OCI-LY1 (cell line): ENCODE data around the gene APPBP2.

Source experiments
- H2AFZ ChIP-seq: fragments of 200-600 bp; sonication (generic), shearing (Covaris generic); 2 replicates; pipeline ENCODE4 v1.6.0; 2014; ENCODE audit warnings: antibody characterized with exemption, mild to moderate bottlenecking, low read length
- H3F3A ChIP-seq: fragments of 200-600 bp; sonication (generic), shearing (Covaris generic); 2 replicates; pipeline ENCODE4 v1.6.0; 2014; ENCODE audit warnings: mild to moderate bottlenecking, antibody characterized with exemption, low read length, moderate library complexity; ENCODE audit not compliant: insufficient read depth
- H3K27ac ChIP-seq: fragments of 200-600 bp; sonication (generic); 2 replicates; pipeline ENCODE4 v1.5.1; 2014; ENCODE audit warnings: low read length, mixed run types, mild to moderate bottlenecking, low read depth; ENCODE audit not compliant: poor library complexity, severe bottlenecking
- H3K27me3 ChIP-seq: fragments of 200-600 bp; sonication (generic); 2 replicates; pipeline ENCODE4 v1.6.0; 2014; ENCODE audit warnings: antibody characterized with exemption, mild to moderate bottlenecking, low read length, moderate library complexity; ENCODE audit not compliant: insufficient read depth
- H3K36me3 ChIP-seq: fragments of 200-600 bp; sonication (generic); 2 replicates; pipeline ENCODE4 v1.6.1; 2014; ENCODE audit warnings: mild to moderate bottlenecking, antibody characterized with exemption, low read length, moderate library complexity, mixed read lengths; ENCODE audit not compliant: insufficient read depth
- H3K4me1 ChIP-seq: fragments of 200-600 bp; sonication (generic); 2 replicates; pipeline ENCODE4 v1.5.1; 2014; ENCODE audit warnings: mild to moderate bottlenecking, low read length, moderate library complexity; ENCODE audit not compliant: insufficient read depth, severe bottlenecking
- H3K4me2 ChIP-seq: fragments of 200-600 bp; sonication (generic), shearing (Covaris generic); 2 replicates; pipeline ENCODE4 v1.6.1; 2014; ENCODE audit warnings: low read length
- H3K4me3 ChIP-seq: fragments of 200-600 bp; sonication (generic); 2 replicates; pipeline ENCODE4 v1.5.1; 2014; ENCODE audit warnings: low read length, low read depth, mild to moderate bottlenecking, mixed read lengths; ENCODE audit not compliant: poor library complexity, severe bottlenecking
- H3K79me2 ChIP-seq: fragments of 200-600 bp; shearing (Covaris generic); 2 replicates; pipeline ENCODE4 v1.6.1; 2016; ENCODE audit warnings: mixed run types, low read length, mixed read lengths; ENCODE audit not compliant: insufficient read depth
- H3K9ac ChIP-seq: fragments of 200-600 bp; sonication (generic), shearing (Covaris generic); 2 replicates; pipeline ENCODE4 v1.6.1; 2014; ENCODE audit warnings: mild to moderate bottlenecking, low read length, mixed read lengths
- H3K9me2 ChIP-seq: fragments of 200-600 bp; sonication (generic), shearing (Covaris generic); 2 replicates; pipeline ENCODE4 v1.6.1; 2014; ENCODE audit warnings: low read depth, mild to moderate bottlenecking, low read length, mixed read lengths
- H3K9me3 ChIP-seq: fragments of 200-600 bp; shearing (Covaris generic); 2 replicates; pipeline ENCODE4 v1.6.1; 2014; ENCODE audit warnings: low read length, mixed read lengths
- H4K20me1 ChIP-seq: fragments of 200-600 bp; sonication (generic), shearing (Covaris generic); 2 replicates; pipeline ENCODE4 v1.6.0; 2016; ENCODE audit warnings: mild to moderate bottlenecking, low read length; ENCODE audit not compliant: insufficient read depth
- CTCF ChIP-seq: fragments of 200-600 bp; sonication (generic), shearing (Covaris generic); IDR thresholded peaks from 2 replicates; pipeline ENCODE4 v1.5.1; 2017; ENCODE audit warnings: mild to moderate bottlenecking, antibody characterized with exemption, low read length, moderate library complexity, mixed read lengths
- EZH2 ChIP-seq: fragments of 200-600 bp; sonication (generic), shearing (Covaris generic); IDR thresholded peaks from 2 replicates; pipeline ENCODE4 v1.8.0; 2017; ENCODE audit warnings: borderline replicate concordance, mixed run types, mild to moderate bottlenecking, antibody characterized with exemption, low read length, moderate library complexity, mixed read lengths

Gene APPBP2

DNA sequence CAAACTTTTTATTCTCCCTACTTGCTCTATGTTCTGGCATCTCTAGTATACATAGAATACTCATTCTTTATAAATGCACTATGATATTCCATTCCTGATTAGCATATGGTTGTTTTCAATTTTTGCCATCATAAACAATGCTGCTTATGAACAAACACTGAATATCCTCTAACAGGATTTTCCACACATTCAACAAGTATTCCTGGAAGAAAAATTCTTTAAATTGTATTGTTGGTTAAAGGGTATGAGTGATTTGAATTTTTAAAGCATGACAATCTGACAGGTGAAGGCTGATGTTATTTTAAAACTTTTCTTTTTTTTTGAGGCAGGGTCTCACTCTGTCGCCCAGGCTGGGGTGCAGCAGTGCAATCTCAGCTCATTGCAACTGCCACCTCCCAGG is 11.5 kb downstream of the APPBP2 start:
- Histone ChIP-seq H3K36me3 (peaks cover 27% of the 10 kb centered on the region), H3K9me3 (no peaks in the 10 kb centered on the region), H3F3A (no peaks in the 10 kb centered on the region), H3K27me3 (no peaks in the 10 kb centered on the region), H3K9me2 (no peaks in the 10 kb centered on the region), H3K4me3 (no peak overlapping the region), H3K4me2 (no peak overlapping the region), H4K20me1 (no peaks in the 10 kb centered on the region), H3K4me1 (no peaks in the 10 kb centered on the region), H3K9ac (no peak overlapping the region), H3K27ac (no peak overlapping the region), H2AFZ (no peak overlapping the region), H3K79me2 (peaks cover 16% of the 10 kb centered on the region; the same call in 1 of the 2 replicates)
- TF ChIP-seq CTCF = no peak
- TF ChIP-seq EZH2 = no peak

DNA sequence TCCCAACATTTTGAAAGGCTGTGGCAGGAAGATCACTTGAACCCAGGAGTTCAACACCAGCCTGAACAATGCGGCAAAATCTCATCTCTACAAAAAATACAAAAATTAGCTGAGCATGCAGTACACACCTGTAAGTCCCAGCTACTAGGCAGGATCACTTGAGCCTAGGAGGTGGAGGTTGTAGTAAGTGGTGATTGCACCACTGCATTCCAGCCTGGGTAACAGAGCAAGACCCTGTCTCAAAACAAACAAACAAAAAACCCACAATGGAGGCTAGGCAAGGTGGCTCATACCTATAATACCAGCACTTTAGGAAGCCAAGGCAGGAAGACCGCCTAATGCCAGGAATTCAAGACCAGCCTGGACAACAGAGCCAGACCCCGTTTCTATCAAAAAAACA is 12.0 kb downstream of the APPBP2 start:
- Histone ChIP-seq H3K4me2 (no peak overlapping the region), H3K9ac (no peak overlapping the region), H3K9me2 (no peaks in the 10 kb centered on the region), H3K9me3 (no peaks in the 10 kb centered on the region), H3K4me1 (peaks cover 1% of the 10 kb centered on the region), H3K79me2 (peaks cover 16% of the 10 kb centered on the region; the same call in 1 of the 2 replicates), H3K4me3 (no peak overlapping the region), H4K20me1 (no peaks in the 10 kb centered on the region), H3F3A (no peaks in the 10 kb centered on the region), H3K27ac (no peak overlapping the region), H3K27me3 (no peaks in the 10 kb centered on the region), H3K36me3 (peaks cover 24% of the 10 kb centered on the region), H2AFZ (no peak overlapping the region)
- TF ChIP-seq EZH2 (no peak), CTCF (no peak)

- Histone ChIP-seq H3K4me1 (peaks cover 8% of the 10 kb centered on the region), H3F3A (no peaks in the 10 kb centered on the region), H3K79me2 (peaks cover 16% of the 10 kb centered on the region; the same call in 1 of the 2 replicates), H3K27ac (no peak overlapping the region), H3K9me3 (no peaks in the 10 kb centered on the region), H3K9ac (no peak overlapping the region), H3K4me2 (no peak overlapping the region), H3K27me3 (no peaks in the 10 kb centered on the region), H4K20me1 (no peaks in the 10 kb centered on the region), H3K9me2 (no peaks in the 10 kb centered on the region), H2AFZ (no peak overlapping the region), H3K4me3 (no peak overlapping the region), H3K36me3 (peaks cover 22% of the 10 kb centered on the region)
- TF ChIP-seq CTCF (no peak), EZH2 (no peak)
Measured at GRCh38 chr17:60513014-60513413, 13.0 kb downstream of the APPBP2 start.
